NB4 (cell line): ENCODE results near the gene MLXIP.

Experiments used
- CTCF ChIP-seq: IDR thresholded peaks from one replicate; pipeline ENCODE4 v1.5.1; 2012; ENCODE audit warnings: low read depth, low read length
- POLR2A ChIP-seq: IDR thresholded peaks from 2 replicates; pipeline ENCODE4 v1.6.1; 2011; ENCODE audit warnings: mild to moderate bottlenecking; ENCODE audit not compliant: insufficient read length; ENCODE audit errors: extremely low read depth

- no peak for TF ChIP-seq POLR2A
- TF ChIP-seq CTCF = no peak
Measured at GRCh38 chr12:122123761-122124145, 45.2 kb downstream of the MLXIP start.
